GM12872 (cell line): Measurements from ENCODE around the gene NELFCD.

Experiments used
- CTCF ChIP-seq: IDR thresholded peaks from 3 replicates; pipeline ENCODE4 v1.5.1; 2011; ENCODE audit warnings: low read depth, mild to moderate bottlenecking, low read length, moderate library complexity; ENCODE audit not compliant: insufficient read depth

The NELFCD gene

DNA sequence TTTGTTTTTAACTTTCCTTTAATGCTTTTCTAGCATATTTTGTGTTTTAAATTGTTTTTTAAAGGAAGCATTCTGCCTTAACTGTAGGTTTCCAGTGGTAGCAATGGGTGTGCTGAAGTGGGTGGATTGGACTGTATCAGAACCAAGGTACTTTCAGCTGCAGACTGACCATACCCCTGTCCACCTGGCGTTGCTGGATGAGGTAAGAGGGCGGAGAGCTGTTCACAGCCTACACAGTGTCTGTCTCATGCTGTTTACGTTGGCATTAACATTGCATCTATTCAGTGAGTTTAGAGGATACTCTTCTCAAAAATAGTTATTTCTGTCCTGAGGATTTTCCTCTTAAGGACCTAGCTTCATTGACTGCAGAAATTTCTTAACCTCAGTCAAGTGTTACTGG, 11.9 kb downstream of the NELFCD start:
- TF ChIP-seq CTCF, result no peak

DNA sequence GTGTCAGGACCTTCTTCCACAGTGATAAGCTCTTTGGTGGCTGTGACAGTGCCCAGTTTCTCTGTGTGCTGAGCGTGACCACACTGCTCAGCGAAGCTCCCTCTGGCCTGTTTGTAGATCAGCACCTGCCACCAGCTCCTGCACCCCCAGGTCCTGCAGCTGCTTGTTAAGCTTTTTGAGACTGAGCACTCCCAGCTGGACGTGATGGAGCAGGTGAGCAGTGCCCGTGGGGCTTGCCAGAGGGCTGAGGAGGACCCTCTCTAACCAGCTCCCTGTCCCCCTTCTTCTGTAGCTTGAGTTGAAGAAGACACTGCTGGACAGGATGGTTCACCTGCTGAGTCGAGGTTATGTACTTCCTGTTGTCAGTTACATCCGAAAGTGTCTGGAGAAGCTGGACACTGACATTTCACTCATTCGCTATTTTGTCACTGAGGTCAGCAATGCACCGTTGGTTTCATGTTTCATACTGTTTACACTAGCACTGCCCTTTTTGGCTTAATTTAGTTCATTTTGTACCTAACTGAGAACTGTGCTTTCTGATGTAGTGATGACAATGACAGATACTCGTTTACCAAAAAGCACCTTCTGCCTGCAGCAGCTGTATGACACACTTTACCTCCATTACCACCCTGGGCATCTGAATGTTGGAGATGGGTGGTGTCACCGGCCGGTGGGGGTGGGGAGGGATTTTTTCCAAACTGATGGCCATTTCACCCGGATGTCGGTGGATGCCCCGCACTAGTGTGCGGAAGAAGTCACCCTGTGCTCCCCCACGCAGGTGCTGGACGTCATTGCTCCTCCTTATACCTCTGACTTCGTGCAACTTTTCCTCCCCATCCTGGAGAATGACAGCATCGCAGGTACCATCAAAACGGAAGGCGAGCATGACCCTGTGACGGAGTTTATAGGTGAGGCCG, 12.5 kb downstream of the NELFCD start:
- TF ChIP-seq CTCF, result no peak

- no peak for TF ChIP-seq CTCF
These were observed 13.5 kb downstream of the NELFCD start for GRCh38 chr20:58994390-58995159.

DNA sequence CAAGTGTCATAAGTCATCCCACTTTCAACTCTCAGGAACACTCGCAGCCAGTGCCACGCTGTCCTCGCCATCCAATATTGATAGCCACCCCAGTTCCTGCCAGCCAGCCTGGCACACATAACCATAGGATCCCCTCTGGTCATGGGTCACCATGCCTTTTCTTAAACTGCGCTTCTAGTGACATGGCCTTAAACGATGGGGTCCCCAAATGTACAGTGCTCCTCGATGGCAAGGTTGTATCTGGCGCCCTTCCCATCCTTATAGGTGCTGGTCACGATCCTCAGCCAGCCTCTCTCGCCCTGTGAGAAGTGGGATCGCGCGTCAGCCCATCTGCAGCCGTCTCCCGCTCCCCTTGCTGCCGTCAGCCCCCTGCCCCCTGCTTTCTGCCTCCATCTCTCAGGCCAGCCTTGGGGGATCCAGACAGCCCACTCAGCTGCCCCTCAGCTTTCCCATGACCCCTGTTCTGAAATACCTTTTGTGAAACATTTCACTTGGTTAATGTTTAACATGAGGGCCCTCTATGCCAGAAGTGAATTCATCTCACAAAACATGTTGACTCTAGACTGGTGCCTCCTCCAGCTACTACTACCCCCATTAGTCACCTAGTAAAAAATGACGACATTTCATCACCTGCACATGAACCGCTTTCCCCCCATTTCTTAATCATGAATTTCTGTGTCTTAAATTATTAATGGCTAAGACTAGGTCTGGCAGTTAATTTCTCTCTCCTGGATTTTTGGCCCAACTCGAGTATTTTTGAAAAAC, 14.6 kb downstream of the NELFCD start:
- no peak for TF ChIP-seq CTCF

GRCh38 chr20:58996226-58996611, 15.2 kb downstream of the NELFCD start:
- TF ChIP-seq CTCF, result no peak

- TF ChIP-seq CTCF, result no peak
These were observed 16.2 kb downstream of the NELFCD start for GRCh38 chr20:58997141-58997770.

GRCh38 chr20:58998656-58999055, 17.6 kb downstream of the NELFCD start:
- TF ChIP-seq CTCF, result no peak
